Measurements from ENCODE around the gene ZCCHC3.

Gene ZCCHC3

DNA sequence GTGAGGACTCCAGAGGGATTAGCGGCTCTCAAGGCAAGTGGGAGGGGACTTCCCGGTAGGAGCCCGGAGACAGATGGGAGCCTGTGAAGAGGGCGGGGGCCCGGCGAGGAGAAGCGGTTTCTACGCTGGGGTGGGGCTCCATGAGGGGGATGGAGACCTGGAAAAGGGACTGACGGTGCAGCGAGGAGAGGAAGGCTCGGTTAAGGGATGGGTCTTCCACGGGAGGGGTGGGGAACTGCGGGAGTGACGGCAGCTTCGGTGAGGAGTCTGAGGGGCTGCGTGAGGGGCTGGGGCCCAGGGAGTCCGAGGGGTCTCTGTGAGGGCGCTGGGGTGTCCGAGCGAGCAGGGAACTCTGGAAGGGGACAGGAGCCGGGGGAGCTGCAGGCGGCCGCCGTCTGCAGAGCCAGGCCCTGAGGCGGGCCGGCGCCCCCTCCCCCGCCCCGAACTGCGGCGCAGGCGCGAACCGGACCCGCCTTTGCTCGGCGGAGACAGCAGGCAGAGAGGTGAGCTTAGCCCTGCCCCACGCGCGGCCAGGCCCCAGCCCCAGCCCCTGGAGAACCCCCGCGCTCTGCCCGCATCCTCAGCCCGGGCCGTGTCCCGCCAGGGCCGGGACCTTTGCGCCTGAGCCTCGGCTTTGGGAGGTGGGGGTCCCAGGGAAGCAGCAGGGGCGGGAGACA, 49.4 kb downstream of the ZCCHC3 start, which contains the start of gene NRSN2:
Gene NRSN2, plus strand, starts transcription at position 472 of the 677 bp plus-strand sequence. CDS start 2,533 bp downstream, outside the sequence.
- DNase-seq (ENCODE audit: low read depth) = no peak

DNA sequence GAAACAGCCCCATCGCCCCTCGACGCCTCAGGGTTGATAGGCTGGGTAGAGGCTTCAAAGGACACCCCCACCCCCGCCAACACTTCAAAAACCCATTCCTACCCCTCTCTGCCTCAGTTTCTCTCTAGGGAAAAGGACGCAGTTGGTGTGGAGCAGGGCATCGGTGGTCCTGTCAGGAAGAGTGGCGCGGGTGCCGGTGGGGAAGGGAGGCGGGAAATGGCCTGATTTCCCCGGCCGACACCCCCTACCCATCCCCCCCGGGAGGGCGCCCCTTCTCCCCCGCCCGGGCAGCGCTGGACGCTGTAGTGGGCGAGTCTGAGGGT, 49.9 kb downstream of the ZCCHC3 start:
- DNase-seq (ENCODE audit: low read depth) = no peak

DNA sequence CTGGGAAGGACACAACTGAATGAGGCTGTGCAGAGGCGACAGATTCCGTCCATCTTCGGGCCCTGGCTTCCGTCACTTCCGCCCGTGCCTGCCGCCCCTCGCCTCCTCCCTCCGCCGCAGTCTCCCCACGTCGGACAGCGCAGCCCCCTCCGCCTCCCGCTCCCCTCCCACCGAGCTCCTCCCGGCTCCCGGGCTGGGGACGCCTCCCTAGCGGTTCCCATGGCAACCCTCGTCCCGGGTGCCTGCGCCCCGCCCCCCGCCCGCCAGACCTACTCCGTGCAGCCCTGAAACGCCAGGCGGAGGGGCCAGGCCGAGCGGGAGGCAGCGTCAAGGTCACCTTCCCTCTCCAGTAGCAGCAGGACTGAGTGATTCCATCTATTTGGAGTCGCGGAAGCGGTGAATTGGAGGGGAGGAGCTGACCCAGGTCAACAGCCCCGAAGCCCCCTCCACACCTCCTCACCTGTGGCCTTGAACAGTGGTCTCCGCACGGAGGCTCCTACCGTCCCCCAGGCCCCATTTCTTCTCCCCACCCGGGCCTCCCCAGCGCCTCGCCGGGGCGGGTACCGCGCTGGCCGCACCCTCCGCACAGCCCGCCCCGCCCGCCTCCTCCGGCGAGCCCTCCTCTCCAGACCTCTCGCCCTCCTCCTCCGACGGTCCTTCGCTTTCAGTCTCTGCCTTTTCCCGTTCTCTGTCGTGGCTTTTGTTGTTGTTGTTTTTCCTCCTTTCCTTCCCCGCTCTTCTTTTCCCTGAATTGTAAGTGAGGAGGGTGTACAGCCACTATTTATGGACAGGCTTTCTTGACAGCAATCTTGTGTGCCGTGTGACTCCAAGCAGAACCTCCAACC, 50.5 kb downstream of the ZCCHC3 start:
- peak; percentile 45 for DNase-seq (ENCODE audit: low read depth)

DNA sequence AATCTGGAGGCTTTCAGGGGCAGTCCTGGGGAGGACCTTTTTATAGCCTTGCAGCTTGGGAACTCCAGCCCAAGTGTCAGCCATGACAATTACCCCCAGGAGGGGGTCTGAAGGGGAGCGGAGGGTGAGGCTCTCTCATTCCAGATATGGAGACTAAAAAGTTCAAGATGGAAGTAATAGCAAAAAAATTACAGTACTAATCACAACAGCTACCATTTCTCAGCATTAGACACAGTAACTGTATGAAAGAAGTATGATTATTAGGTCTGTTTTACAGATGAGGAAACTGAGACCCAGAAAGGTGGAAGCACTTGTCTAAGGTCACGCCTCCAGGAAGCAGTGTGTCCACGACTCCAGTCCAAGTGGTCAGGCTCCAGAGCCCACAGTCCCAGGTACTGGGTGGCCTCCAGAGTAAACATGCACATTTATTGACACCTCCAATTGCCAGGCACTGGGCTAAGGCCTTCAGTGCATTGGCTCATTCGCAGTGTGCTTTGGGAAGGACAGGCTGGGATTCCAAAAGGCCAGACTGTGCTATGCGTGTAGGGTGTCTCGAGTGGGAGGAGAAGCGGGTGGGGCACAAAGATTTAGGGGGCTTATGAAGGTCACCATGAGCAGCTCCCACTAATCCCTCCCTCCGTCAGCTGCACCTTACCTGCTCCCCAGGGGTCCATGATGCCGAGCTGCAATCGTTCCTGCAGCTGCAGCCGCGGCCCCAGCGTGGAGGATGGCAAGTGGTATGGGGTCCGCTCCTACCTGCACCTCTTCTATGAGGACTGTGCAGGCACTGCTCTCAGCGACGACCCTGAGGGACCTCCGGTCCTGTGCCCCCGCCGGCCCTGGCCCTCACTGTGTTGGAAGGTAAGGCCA, 51.8 kb downstream of the ZCCHC3 start:
- DNase-seq (ENCODE audit: low read depth) = no peak

Measured in stimulated activated CD8-positive, alpha-beta memory T cell treated with anti-CD3 and anti-CD28 coated beads, Interleukin-12 subunit alpha, Interleukin-12 subunit beta, amount 100 ng/mL, for 4 hours (primary cell).